GM18508 (cell line): ENCODE results near the gene KCNG2.

Experiments used
- ATAC-seq: cut with Tn5 transposase; IDR thresholded peaks from one replicate; pipeline ENCODE4 v1.9.1; 2021; ENCODE audit warnings: moderate number of reproducible peaks; ENCODE audit not compliant: insufficient read depth, unreplicated experiment

Gene KCNG2

DNA sequence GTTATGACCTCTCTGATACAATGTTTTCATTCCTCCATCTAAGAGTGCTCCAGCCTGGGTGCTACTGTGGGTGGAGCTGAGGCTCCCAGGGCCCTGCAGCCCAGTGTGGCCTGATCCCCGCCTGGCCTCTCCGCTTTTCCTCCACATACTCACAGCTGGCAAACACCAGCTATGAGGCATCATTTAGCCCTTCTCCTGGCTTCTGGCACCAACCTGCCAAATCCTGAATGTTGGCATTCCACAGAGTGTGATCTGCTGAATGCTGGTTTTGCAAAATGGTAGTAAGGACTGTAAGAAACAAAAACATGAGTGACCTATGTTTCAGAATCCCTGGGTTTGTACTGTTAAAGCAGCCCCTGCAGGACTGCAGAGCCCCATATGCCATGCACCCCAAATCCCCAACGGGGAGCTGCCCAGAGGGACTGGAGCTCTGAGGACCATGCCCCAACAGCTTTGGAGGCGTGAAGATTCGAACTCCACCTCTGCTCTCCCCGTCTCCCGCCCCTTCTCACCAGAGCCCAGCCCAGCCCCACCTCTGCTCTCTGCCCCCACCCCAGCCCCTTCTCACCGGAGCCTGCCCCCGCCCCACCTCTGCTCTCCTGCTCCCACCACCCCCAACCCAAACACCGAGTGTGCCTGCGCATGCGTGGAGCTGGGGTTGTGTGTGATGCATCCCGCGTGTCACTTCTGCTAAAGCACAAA, 149.5 kb downstream of the KCNG2 start:
- no peak for ATAC-seq

DNA sequence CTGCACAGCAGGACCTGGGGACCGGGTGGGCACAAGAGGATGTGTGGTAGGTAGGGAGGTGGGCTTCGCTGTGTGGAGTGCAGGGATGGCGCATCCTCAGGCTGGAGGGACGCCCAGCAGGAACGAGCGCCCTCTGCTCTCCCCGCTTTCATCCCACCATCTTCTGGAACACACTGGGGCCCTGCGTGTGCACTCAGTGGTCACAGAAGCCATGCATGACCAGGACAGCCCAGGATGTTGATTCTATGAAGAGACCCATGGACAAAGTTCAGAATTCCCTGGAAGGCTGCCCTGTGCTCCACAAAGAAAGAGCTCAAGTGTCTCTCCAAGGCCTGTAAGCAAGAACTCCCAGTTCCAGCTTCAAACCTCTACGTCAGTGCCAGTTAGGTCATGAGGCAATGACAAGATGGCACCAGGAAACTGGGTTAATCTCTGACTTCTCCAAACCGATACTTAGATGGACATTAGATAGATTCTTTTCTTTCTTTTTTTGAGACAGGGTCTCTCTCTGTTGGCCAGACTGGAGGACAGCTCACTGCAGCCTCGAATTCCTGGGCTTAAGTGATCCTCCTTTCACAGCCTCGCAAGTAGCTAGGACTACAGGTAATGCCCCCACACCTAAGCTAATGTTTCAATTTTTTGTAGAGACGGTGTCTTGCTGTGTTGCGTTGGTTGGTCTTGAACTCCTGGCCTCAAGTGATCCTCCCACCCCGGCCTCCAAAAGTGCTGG, 150.3 kb downstream of the KCNG2 start:
- ATAC-seq: no peak

DNA sequence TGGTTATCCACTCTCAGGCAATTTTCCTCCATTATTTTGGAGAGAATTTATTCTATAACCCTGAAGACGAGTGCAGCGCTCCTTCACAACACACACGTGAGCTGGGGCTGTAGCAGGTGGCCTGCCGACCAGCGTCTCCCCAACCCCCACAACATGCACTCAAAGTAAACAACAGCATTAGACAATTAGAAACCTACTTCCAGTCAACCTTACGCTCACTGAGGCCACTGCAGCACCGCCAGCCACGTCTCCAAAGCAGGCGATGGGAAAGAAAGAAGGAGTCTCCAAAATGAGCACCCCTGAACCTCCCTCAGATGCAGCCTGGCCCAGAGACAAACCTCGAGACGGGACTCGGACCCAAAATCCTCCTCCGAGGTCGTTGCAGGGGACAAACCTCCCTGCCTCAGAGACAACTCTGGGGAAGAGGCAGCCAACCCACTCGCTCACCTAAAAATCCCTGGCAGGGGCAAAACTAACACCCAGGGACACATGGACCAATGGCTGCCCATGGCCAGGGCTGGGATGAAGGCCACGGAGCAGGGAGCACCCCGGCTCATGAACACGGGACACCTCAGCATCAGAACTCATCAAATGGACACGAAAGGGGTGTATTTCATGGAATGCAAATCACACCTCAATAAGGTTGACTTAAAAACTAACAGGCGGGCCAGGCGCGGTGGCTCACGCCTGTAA, 151.1 kb downstream of the KCNG2 start:
- ATAC-seq: no peak
